ENCODE data around the gene NFAM1.

GRCh38 chr22:42368379-42369249 is 63.6 kb downstream of the NFAM1 start:
- TF ChIP-seq CTCF (IDR thresholded peaks at IDR 0.05) = no peak
- TF ChIP-seq ZFX (IDR thresholded peaks at IDR 0.05; ENCODE audit: borderline replicate concordance) = no peak

Measured in 22Rv1 (cell line).